ENCODE data around the gene MYMX.
"Not testable (repeated sequence)": the region's sequence is repeated elsewhere in the genome, so short reads cannot be mapped to it uniquely, and the experiment has no call there.

The MYMX gene

DNA sequence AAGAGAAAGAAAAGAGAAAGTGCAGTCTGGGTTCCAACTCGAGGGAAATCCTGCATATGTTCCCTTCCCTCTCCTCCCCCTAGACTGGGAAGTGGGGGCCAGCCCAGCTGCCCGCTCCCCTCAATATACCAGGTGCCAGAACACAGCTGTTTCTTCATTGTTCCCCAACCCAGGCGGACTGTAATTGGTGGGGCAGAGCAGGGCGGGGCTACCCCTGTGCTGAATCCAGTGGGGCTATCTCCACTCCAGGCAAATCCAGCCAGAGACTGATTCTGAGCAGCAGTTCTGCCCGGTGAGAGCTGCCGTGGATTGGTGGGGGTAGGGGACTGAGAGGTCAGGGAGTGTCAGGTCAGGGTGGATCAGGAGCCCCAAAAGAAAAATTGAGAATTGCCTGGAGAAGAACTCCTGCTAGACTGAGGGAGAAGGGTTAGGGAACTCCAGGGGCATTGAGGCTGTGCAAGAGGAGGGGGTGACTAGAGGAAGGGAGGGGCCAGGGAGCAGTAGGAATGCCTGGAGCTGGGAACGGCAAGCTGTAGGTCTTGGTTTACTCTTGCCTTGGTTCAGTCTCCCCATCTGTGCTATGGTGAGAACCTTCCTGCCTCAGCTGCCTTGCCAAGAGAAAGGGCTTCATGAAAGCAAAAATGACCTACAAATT is at the start of gene MYMX:
Gene MYMX, plus strand, starts transcription at position 250 of the 655 bp plus-strand sequence. CDS start 546 bp downstream, outside the sequence.
- peak; percentile 23 for DNase-seq

DNA sequence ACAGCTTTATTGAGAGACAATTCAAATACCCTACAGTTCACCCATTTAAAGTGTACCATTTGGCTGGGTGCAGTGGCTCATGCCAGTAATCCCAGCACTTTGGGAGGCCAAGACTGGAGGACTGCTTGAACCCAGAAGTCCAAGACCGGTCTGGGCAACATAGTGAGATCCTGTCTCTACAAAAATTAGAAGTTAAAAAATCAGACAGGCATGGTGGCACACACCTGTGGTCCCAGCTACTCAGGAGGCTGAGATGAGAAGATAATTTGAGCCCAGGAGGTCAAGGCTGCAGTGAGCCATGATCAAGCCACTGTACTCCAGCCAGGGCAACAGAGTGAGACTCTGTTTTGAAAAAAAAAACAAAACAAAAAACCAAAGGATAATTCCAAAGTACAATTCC is 49.2 kb upstream of the MYMX start:
- DNase-seq, result no peak

DNA sequence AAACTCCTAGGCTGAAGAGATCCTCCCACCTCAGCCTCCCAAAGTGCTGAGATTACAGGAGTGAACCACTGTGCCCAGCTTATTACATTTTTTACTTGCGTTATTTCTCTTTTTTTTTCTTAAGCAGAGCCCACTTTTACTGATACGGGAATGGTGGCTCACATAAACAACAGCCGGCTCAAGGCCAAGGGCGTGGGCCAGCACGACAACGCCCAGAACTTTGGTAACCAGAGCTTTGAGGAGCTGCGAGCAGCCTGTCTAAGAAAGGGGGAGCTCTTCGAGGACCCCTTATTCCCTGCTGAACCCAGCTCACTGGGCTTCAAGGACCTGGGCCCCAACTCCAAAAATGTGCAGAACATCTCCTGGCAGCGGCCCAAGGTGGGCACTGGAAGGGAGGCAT is 47.6 kb upstream of the MYMX start:
- no peak for DNase-seq

DNA sequence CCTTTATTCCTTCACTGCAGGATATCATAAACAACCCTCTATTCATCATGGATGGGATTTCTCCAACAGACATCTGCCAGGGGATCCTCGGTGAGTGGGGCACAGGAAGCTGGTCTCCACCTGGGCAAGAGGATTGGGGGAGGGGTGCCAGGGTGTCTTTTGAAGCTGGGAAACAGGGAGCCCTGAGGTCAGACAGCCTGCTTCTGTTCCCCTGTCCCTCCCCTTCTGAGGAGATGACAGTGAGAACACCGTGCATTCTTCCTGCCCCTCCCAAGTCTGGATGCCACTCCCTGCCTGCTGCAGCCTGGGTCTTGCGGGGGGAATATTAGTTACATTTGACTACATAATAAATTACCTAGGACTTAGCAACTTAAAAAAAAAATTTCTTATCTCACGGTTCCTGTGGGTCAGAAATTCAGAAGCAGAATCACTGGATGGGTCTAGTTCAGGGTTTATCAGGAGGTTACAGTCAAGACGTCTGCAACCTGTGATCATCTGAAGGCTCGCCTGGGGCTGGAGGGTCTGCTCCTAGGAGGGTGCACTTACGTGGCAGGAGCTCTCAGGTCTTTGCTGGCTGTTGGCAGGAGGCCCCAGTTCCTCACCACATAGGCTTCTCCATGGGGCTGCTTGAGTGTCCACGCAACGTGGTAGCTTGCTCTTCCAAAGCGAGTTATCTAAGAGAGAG is 46.7 kb upstream of the MYMX start:
- no peak for DNase-seq

DNA sequence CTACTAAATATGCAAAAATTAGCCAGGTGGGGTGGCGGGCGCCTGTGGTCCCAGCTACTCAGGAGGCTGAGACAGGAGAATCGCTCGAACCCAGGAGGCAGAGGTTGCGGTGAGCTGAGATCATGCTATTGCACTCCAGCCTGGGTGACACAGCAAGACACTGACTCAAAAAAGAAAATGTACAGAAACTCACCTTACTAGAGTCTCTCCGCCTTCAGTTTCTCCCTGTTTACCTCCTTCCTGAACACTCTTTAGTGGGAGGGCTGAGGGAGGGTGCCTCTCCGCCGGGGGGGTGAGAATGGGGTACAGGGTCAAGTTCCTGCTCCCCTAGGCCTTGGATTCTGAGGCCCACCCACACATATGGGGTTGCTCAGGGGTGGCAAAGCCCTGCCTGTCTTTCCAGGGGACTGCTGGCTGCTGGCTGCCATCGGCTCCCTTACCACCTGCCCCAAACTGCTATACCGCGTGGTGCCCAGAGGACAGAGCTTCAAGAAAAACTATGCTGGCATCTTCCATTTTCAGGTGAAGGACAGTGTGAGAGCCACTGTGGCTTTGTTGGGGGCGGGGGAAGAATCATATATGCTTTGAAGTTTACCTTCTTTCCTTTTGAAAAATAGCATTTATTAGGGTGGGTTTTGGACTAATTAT is 44.7 kb upstream of the MYMX start:
- no peak for DNase-seq

DNA sequence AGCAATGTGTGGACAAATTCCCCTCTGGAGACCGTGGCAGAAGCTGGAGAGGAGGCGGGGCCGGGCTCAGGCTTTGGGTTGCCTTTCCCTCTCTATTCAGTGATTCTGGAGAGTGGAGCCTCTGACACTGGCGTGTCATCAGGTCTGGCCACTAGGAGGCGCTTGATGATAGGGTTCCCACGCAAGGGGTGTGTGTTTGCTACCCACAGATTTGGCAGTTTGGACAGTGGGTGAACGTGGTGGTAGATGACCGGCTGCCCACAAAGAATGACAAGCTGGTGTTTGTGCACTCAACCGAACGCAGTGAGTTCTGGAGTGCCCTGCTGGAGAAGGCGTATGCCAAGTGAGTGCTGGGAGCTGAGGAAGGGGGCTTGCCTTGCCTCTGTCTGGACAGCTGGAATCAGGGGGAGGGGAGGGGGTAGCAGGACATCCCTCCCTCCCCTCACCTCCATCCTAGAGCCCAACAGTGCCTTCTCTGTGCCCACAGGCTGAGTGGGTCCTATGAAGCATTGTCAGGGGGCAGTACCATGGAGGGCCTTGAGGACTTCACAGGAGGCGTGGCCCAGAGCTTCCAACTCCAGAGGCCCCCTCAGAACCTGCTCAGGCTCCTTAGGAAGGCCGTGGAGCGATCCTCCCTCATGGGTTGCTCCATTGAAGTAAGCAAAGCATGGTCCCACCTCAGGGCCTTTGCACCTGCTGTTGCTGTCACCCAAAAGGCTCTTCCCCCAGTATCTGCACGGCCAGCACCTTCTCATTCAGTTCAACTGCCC is 43.8 kb upstream of the MYMX start:
- DNase-seq, result peak; percentile 90

DNA sequence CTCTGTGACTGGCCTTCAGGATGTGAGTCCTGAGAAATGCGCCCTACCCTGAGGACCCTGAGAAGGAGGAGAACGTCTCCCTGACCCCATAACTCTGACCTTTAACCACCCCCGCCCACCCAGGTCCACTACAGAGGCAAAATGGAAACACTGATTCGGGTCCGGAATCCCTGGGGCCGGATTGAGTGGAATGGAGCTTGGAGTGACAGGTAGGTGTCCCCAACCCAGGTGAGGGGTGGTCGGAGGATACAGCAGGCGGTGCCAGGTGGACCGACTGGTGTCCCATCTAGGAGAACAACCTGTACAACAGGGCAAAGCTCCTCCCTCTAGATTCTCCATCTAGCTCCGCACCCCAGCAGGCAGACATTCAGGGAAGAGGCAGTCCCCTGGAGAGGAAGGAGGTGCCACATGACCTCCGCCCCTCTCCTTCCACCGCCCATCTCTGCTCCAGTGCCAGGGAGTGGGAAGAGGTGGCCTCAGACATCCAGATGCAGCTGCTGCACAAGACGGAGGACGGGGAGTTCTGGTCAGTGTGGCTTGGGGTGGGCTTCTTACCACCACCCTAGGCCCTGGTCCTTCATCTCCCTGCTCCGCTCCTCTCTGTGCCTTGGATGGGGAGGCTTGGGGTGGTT is 40.5 kb upstream of the MYMX start:
- DNase-seq, result no peak

DNA sequence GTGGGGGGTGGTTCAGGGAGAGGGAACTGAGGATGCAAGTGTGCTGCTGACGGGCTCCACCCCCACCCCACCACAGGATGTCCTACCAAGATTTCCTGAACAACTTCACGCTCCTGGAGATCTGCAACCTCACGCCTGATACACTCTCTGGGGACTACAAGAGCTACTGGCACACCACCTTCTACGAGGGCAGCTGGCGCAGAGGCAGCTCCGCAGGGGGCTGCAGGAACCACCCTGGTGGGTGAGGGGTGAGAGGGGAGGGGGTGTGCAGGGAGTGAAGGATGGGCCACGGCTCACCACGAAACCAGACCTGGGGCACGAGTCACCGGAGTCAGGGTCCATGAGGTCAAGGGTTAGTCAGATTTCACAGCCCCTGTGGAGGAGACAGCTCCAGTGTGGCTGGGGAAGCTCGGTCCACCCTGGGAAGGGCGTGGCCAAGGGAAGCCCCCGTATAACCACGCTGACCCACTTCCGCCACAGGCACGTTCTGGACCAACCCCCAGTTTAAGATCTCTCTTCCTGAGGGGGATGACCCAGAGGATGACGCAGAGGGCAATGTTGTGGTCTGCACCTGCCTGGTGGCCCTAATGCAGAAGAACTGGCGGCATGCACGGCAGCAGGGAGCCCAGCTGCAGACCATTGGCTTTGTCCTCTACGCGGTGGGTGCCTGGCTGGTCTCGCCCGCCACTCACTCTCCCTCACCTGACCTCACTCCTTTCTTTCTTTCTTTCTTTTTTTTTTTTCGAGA is 39.8 kb upstream of the MYMX start:
- DNase-seq, result no peak

DNA sequence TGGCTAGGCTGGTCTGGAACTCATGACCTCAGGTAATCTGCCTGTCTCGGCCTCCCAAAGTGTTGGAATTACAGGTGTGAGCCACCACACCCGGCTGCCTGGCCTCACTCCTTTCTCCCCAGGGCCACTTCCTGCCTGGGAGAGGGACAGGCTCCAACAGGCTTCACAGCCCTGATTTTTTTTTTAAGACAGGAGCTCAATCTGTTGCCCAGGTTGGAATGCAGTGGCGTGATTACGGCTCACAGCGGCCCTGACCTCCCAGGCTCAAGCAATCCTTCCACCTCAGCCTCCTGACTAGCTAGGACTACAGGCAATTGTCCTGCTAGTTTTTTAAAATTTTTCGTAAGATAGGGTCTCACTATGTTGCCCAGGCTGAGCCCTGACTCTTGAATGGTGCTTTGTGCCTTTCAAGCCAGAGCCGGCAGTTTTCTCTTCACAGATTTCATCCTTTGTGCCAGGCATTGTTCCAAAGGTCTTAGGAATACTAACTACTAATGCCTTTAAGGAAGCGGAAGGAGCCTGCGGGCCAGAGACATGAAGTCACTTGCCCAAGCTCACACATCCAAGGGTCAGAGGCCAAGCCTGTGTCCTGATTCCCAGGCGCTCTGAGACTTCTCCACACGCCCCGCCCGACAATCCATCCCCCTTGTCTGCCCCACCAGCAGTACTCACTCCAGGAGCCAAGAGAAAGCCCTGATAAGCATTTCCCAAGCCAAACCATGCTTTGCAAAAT is 38.9 kb upstream of the MYMX start:
- no peak for DNase-seq

DNA sequence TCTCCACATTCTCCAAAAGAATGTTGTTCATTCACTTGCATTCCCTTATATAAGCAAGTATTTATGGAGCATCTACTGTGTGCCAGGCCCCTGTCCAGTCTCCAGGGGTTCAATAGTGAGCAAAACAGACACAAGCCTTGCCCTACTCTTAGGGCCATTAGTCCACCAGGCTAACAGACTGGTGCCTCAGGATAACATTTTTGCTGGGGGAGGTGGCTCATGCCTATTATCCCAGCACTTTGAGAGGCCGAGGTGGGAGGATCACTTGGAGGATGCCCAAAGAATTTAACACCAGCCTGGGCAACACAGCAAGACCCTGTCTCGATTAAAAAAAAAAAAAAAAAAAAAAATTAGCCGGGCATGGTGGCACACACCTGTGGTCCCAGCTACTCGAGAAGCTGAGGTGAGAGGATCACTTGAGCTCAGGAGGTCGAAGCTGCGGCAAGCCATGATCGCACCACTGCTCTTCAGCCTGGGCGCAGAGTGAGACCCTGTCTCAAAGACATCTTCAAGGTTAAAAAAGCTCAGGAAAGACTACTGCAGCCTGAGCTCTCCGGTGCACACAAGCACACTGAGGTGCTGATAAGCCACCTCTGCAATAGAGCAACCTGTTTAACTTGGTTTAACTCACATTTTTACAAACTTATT is 38.2 kb upstream of the MYMX start:
- DNase-seq, result no peak

DNA sequence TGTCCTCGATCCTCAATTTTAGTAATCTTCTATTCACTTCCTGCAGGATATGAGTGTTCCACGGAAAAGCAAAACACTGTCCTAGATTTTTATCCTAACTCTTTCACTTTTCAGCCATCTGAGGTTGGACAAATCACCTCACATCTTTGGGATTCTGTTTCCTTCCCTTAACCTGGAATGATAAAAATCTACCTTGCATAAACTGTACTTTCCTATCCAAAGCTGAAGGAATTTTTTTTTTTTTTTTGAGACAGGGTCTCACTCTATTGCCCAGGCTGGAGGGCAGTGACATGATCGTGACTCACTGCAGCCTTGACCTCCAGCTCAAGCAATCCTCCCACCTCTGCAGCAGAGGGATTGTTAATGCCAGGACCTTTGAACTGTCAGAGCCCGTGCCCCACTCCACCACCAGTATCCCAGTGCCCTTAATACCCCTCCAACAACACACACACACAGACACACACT is 37.6 kb upstream of the MYMX start:
- no peak for DNase-seq

DNA sequence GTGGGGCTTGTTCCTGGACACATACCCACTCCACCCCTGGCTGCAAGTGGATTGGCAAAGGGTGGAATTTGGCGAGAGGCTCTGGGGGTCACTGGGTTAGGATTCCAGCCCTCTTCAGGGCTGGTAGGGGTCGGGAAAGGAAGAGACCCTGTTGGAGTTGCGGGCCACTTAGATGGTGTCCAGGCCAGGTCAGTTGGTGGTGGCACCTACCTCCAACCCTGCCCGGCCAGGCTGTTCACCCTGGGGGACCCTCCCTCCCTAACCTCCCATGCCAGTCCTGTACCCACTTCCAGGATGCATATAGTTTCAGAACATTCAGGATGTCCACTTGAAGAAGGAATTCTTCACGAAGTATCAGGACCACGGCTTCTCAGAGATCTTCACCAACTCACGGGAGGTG is 37.1 kb upstream of the MYMX start:
- DNase-seq, result no peak

DNA sequence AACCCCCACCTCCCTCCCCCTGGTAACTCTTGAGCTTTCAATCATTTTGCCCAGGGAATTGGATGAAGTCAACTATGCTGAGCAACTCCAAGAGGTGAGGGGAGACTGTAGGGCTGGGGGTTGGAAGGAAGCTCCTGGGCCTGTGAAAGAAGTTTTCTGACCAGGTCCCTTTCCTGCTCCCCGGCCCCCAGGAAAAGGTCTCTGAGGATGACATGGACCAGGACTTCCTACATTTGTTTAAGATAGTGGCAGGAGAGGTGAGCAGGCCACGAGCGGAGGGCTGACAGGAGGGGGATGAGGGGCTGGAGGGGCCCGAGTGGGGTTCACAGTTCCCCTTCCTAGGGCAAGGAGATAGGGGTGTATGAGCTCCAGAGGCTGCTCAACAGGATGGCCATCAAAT is 36.3 kb upstream of the MYMX start:
- no peak for DNase-seq

DNA sequence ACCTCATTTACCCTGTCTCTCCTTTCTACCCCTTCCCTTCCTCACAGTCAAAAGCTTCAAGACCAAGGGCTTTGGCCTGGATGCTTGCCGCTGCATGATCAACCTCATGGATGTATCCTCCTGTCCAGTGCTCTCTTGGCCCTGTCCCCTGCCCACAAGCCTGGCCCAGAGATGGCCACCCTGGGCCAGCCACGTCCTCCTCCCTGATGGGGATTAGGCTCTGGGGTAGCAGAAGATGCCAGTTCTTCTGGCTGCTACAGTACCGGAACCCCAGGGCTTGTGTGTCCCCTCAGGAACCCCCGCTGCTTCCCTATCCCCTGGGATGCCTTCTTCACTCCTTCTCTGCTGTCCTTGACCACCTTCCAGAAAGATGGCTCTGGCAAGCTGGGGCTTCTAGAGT is 35.8 kb upstream of the MYMX start:
- no peak for DNase-seq

DNA sequence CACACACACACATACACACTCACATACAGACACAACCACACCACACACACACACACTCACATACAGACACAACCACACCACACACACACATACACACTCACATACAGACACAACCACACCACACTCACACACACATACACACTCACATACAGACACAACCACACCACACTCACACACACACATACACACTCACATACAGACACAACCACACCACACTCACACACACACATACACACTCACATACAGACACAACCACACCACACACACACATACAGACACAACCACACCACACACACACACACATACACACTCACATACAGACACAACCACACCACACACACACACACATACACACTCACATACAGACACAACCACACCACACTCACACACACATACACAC is 34.9 kb upstream of the MYMX start:
- DNase-seq, result not testable (repeated sequence)

DNA sequence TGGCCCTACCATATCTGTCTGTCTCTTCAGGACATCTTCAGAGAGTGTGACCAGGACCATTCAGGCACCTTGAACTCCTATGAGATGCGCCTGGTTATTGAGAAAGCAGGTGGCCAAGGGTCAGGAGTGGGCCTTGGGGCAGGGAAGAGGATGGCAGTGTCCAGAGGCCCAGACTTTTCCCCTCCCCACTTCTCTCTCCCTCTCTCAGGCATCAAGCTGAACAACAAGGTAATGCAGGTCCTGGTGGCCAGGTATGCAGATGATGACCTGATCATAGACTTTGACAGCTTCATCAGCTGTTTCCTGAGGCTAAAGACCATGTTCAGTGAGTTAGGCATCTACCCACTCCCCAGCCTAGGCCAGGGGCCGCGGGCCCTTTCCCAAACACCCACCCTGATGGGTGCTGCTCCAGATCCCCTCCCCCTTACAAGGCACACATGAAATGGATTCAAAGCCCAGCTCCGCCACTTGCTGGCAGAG is 33.8 kb upstream of the MYMX start:
- no peak for DNase-seq

DNA sequence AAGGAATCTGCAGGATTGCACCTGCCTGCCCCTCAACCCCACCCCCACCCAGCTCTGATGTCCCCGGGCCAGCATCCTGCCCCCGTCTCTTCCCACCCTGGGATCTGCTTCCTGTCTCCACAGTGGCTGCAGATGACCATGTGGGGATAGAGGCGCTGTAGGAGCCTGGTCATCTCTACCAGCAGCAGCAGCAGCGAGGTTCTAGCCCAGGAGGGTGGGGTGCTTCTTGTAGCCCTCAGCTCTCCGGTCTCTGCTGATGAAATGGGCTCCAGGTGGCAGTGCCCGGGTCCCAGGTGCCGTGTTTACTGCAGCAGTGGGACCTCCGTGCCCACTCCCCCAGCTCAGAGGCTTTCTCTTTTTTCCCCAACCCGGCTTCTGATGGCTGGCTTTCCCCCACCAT is 32.9 kb upstream of the MYMX start:
- no peak for DNase-seq

DNA sequence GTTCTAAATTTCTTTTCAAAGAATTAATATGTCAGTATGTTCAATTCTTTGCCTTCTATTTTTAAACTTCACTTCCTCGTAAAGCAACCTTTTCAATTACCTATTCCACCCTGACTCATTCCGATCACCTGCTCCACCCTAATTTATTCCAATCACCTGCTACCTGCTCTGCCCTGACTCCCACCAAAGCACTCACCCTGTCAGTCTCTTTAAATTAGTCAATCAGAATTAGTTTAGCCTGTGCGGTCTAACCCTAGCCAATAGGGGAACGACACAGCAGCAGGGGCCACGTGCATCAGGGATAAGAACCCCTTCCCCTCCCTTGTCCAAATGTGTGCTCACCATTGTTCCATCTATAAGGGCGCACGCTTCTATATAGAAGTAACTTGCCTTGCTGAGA is 31.4 kb upstream of the MYMX start:
- DNase-seq, result not testable (repeated sequence)

DNA sequence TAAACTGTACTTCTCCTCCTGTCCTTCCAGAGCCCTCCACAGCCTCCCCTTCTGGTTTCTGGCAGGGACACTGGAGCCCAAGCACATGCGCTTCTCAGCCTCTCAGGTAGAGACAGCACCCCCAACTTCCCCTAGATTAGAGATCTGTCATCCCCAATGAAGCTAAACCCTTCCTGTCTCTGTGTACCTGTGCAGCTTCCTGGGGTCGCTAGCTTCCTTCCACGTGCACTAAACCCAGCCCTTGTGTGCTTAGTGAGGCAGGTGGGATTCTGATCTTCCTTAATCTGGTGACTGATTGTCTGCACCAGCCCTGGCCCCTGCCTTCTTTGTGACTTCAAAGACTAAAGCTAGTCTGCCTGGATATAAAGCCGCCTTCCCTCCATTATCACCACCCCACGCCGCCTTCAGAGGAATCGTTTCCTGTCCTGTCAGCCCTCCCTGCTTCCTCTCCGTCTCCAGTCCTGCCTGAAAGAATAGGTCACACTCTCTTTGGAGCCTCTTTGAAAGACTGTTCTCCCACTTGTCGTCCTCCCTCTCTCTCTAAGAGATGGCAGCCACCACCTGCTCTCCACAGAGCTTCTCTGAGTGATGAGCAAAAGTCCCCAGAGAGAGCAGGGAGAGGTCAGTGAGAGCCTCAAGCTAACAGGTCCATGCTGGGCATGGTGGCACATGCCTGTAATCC is 30.6 kb upstream of the MYMX start:
- no peak for DNase-seq

DNA sequence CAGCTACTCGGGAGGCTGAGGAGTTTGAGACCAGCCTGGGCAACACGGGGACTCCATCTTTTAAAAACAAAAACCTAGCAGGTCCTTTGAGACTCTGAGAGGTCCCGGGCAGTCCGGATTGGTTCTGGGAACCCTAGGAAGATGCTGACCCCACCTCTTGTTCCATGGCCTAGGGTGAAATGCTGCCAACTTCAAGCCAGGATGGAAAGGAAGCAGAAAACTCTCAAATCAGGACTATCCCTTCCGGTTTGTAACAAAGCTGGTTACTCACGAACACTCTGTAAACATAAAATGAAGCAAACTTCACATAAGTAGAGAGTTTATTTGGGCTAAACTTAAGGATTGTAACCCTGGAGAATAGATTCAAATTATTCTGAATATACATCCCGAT is 30.1 kb upstream of the MYMX start:
- DNase-seq, result no peak
